DMS53 (cell line): ENCODE results near the gene CLRN3.

ENCODE experiments used
- DNase-seq: peaks from one replicate; lab custom pipeline; 2025; lab: John Stamatoyannopoulos, UW

Gene CLRN3

GRCh38 chr10:127919418-127920271, 26.9 kb upstream of the CLRN3 start:
- peak; percentile 24 for DNase-seq

- no peak for DNase-seq
Observed at GRCh38 chr10:127918572-127918971, 25.8 kb upstream of the CLRN3 start.

- DNase-seq, result no peak
Observed at GRCh38 chr10:127916826-127917225, 24.1 kb upstream of the CLRN3 start.

GRCh38 chr10:127915324-127915723, 22.6 kb upstream of the CLRN3 start:
- DNase-seq, result no peak

- no peak for DNase-seq
Observed at GRCh38 chr10:127913368-127913759, 20.6 kb upstream of the CLRN3 start.

GRCh38 chr10:127912607-127913367, 20.0 kb upstream of the CLRN3 start:
- no peak for DNase-seq

- no peak for DNase-seq
Observed at GRCh38 chr10:127911867-127912257, 19.1 kb upstream of the CLRN3 start.

- DNase-seq, result no peak
Observed at GRCh38 chr10:127911218-127911866, 18.6 kb upstream of the CLRN3 start.

- DNase-seq, result no peak
Observed at GRCh38 chr10:127910464-127910770, 17.7 kb upstream of the CLRN3 start.

GRCh38 chr10:127909716-127910463, 17.1 kb upstream of the CLRN3 start:
- DNase-seq, result no peak

GRCh38 chr10:127908959-127909267, 16.2 kb upstream of the CLRN3 start:
- DNase-seq, result no peak

- DNase-seq, result peak; percentile 25
Observed at GRCh38 chr10:127908106-127908958, 15.6 kb upstream of the CLRN3 start.

GRCh38 chr10:127907411-127908105, 14.8 kb upstream of the CLRN3 start:
- DNase-seq, result no peak

- peak; percentile 65 for DNase-seq
Observed at GRCh38 chr10:127906548-127907377, 14.0 kb upstream of the CLRN3 start, which contains the start of gene PTPRE. PTPRE (plus strand) TSS chr10:127907103; CDS start chr10:128040882, 133,779 bp downstream.

GRCh38 chr10:127905848-127906261, 13.1 kb upstream of the CLRN3 start:
- no peak for DNase-seq

GRCh38 chr10:127905001-127905847, 12.5 kb upstream of the CLRN3 start:
- DNase-seq, result no peak

GRCh38 chr10:127904311-127905000, 11.7 kb upstream of the CLRN3 start:
- no peak for DNase-seq

- DNase-seq, result no peak
Observed at GRCh38 chr10:127903789-127904188, 11.0 kb upstream of the CLRN3 start.
